NCI-H187 (cell line): Measurements from ENCODE around the gene DGAT2.
A peak's percentile ranks its signal among the peaks of the same experiment; 100 is the strongest.

Source experiments
- DNase-seq, 2 experiments: peaks; one replicate each; lab custom pipeline; 2025; lab: John Stamatoyannopoulos, UW

The DGAT2 gene

DNA sequence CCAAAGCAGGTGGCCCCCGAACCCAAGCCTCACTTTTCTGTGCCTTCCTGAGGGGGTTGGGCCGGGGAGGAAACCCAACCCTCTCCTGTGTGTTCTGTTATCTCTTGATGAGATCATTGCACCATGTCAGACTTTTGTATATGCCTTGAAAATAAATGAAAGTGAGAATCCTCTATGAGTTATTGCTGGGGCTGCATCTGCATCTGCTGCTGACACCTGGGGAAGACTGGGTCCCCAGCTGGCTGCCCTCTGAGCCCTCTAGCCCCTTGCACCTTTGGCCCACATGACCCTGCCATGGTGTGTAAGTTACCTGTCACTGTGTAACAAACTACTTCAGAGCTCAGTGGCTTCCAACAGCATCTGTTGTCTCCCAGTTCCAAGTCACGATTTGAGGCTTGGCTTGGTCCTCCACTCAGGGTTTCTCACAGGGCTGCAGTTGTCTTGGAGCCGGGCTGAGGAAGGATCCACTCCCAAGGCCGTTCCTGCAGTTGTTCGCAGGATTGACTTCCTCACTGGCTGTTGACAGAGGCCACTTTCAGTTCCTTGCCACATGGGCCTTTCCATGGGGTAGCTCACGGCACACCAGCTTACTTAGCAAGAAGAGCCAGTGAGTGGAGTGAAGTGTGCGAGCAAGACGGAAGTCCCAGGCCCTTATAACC is 32.9 kb downstream of the DGAT2 start:
- DNase-seq = no peak

DNA sequence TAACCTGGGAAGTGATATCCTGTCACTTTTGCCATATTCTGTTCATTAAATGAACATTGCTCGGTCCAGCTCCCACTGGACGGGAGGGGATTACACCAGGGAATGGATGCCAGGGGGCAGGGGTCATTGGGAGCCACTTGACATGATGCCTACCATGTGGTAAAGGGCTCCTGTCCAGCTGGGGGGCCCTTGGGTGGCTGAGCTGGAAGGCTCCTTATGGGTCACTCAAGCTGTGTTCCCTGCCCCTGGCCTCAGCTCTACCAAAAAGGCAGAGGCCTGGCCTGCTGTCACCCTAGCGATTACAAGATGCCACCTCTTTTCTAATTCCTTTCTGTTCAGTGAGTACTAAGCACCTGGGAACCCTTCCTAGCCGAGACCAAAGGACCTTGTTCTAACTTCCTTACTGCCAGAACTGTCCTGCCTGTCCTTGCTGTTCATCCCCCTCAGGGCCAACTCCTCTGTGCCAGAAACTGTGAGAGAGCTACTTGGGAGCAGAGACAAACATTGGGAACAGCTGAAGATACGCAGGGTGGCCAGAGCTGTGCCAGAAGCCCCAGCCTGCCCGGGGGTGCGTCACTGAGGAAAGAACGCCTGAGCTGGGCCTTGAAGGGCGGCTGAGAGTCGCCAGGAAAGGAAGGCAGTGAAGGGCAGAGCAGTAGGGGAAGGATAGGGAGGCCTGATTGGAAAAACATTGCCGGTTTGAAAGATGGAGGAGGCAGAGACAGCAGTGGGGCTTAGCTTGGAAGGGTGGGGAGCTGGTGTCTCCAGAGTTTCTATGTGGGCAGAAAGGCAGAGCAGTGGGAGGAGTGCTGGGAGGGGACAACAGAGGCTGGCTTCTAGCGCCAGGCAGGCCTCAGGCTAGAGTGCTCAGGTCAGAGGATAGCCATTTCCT is 33.7 kb downstream of the DGAT2 start:
- no peak for DNase-seq

DNA sequence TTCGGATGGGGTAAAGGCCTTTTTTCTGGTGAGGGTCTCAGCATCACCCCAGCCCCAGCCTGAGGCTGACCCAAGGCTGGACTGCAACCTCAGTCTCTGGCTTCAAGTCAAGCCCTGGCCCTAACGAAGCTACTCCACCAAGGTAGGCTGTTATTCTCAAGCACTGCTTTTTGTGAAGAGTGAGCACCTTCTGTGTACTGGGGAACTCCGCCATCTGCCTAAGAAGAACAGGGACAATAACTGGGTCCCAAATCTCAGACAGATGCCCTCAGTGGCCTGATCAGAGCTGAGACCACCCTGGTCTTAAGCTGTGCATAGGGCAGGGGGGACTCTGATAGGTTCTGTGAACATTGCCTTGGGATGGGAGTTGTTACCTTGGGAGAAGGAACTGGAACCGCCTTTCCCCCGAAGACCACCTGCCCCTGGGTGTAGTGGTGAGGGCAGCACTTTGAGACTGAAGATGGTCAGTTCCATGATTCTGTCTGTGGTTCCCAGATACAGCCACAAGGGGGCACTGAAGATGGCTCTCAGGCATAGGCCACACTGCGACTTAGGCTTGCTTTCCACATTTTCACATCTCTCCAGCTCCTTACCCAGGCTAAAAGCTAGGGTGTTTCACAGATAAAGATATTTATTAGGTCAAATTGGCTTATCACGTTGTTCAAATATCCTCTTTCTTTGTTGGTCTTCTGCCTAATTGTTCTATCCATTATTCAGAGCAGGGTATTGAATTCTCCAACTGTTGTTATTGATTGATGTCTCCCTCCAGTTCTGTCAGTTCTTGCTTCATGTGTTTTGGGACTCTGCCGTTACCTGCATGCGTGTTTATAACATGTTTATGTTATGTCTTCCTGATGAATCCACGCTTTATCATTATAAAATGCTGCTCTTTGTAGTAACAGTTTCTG is 34.6 kb downstream of the DGAT2 start:
- peak; percentile 10 to 11 for DNase-seq

DNA sequence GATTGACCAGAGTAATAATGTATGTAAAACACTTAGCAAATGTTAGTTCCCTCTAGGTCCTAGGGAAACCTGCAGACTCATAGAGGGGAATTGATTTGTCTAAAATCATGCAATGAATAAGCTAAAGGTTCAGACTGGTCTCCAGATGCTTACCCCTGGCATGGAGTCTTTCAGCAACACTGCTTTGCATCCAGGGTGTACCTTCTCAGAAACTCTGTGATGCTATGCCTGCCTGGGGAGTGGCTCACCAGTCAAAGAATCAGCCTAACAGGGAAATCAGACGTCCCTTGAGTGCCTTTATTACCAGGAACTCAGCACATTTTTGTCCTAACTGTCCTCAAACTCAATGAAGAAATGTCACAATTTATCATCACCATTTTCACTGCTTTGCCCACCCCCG is 40.5 kb downstream of the DGAT2 start:
- DNase-seq = no peak

DNA sequence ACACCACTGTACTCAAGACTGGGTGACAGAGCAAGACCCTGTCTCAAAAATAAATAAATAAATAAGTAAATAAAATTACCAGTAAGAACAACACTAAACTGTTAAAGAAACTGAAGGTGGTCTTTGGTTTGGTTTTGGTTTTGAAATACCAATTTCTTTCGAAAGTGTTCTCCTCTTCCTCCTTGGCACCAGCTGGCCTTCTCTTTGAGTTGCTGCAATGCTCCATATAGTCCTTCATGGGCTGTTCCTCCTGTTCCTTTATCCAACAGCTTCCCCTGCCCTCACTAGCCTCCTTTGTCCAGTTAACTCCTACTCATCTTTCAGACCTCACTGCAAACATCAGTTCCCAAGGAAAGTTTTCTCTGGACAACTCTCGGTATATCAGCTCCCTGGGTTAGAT is 41.4 kb downstream of the DGAT2 start:
- no peak for DNase-seq

DNA sequence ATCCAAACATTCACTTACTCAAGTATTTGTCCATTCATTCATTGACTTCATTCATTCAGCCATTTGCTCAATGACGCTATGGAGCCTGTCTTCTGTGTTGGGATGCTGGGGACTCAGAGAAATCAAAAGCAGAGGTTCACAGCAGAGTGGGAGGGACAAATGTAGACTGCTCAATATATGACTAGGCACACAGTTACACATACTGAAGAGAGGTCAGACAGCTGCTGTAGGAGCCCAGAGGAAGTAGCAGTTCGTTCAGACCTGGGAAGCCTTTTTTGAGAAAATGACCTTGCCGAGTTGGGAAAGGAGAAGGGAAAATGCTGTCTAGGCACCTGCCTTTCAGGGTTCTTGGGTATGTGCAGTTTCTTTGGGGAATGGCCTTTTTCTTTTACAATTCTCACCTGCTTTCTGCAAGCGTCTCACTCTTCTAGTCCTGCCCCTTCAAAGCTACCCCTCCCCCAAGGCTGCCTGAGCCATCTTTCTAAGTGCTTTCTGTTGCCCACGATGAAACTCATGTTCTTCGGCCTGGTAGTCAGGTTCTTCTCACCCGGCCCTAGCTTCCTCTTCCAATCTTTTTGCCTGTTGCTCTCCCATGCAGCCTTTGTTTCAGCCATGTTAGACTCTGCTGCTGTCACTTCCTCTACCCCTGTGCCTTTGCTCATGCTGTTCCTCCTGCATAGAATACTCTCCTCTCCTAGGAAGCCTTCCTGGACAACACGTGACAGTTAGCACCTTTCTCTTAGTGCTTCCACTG is 42.2 kb downstream of the DGAT2 start:
- DNase-seq = no peak

DNA sequence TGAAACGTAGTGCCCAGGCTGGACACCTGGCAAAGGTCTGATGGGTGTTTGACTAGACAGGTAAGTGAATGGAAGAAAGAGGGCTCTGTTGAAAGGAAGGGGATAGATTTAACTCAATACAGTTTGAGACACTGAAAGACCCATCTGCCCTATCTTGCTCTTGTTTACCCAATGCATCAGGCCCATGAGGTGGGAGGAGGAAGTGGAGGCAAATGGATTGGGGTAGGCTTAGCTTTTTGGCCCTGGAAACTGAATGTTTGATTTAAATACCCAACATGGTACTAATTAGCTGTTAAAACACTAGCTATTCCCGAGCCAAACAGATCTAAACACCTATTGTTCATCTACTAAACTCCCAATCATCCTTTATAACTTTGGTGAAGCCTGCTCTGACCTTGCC is 42.9 kb downstream of the DGAT2 start:
- DNase-seq = no peak

DNA sequence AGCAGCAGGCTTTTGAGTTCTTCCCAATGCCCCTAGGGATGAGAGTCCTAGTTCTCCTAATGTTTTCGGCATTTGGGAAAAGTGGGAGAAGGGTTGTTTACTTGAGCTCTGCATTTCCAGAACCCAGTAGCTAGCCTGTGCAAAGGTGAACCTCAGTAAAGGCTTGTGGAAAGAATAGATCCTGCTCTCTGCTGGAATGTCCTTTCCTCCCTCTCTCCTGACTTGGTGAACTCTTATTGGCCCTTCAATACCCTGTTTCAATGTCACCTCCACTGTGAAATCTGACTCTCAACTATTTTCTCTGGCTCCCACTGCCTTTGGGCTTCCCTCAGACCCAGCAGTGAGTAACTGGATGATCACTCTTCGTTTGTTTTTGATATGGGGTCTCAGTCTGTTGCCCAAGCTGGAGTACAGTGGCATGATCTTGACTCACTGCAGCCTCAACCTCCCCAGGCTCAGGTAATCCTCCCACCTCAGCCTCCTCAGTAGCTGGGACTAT is 44.0 kb downstream of the DGAT2 start:
- DNase-seq = no peak

DNA sequence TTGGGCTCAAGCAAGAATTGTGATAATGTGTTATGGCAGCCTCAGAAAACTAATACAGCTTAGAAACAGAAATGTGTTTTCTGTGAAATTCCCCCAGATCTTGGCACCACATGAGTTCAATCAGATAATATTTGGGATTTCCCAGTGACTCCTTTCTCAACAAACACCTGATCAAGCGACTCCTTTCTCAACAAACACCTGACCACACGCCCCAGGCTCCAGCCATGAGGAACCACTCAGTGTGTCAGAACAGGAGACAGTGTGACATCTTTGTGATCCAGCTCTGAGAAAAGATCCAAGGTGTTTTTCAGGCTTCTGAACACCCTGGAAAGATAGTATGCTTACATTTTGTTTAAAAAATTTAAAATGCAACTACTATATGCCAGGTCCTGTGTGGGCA is 44.5 kb downstream of the DGAT2 start:
- DNase-seq = no peak

DNA sequence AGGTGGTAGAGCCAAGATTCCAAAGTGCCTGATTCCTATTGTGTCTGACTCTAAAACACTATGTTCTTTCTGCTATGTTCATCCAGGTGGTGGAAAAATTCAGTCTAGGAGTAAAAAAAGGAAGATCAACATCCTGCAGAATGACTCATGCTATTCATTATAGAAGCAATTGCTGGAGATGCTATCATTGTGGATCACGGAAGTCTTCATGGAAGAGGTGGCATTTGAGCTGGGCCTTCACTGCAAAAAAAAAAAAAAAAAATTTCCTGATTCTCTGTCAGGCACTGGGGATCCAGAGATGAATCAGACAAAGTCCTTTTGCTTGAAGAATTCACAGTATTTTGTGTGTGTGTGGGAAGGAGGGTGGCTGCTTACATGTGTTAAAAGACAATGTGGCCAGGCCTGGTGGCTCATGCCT is 45.1 kb downstream of the DGAT2 start:
- no peak for DNase-seq

DNA sequence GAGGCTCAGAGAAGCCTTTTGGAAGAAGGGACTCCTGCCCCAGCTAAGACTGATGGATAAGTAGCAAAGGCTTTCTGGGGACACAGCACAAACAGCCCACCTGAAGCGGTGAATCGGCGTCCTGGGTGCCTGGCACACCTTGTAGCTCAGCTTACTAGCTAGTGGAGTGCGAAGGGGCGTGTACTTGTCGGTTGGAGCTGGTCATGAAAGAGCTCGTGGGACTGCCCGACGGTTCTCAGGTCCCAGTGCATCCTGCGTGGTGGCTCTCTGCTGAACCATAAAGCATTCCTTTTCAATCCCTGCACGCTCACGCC is 45.7 kb downstream of the DGAT2 start:
- no peak for DNase-seq

DNA sequence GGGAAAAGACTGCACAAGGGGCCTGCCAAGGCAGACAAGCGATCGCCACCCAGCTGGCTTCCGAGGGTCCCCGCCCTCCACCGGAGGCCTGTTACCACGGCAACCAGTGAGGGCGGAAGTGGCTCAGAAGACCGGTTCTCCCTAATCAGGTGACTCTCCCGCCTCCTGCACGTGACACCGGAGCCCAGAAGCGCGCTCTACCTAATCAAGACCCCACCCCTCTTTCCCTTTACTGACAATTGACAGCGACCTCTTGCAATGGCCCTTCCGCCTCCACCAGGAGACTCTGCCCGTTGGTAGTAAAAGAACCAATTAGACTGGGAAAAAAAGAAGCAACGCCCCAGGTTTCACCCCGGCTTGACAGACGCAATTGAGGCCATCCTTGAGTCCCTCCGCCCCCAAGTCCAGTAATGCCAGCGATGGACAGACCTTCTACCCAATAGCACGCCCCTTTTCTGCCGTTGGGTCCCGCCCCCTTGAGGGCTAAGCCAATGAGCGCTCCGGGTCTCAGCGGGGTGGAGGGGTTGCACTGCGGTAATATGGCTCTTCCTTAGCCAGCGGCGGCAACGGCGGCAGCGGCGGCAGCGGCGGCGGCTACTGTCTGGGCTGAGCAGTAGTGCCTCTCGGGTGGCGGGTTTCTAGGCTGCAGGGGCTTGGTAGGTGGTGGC is 46.2 kb downstream of the DGAT2 start, which contains the start of gene UVRAG:
Gene UVRAG (plus strand): TSS at position 534 of the 668 bp plus-strand sequence. CDS start 198 bp downstream, outside the sequence.
- peak; percentile 99 to 100 for DNase-seq

DNA sequence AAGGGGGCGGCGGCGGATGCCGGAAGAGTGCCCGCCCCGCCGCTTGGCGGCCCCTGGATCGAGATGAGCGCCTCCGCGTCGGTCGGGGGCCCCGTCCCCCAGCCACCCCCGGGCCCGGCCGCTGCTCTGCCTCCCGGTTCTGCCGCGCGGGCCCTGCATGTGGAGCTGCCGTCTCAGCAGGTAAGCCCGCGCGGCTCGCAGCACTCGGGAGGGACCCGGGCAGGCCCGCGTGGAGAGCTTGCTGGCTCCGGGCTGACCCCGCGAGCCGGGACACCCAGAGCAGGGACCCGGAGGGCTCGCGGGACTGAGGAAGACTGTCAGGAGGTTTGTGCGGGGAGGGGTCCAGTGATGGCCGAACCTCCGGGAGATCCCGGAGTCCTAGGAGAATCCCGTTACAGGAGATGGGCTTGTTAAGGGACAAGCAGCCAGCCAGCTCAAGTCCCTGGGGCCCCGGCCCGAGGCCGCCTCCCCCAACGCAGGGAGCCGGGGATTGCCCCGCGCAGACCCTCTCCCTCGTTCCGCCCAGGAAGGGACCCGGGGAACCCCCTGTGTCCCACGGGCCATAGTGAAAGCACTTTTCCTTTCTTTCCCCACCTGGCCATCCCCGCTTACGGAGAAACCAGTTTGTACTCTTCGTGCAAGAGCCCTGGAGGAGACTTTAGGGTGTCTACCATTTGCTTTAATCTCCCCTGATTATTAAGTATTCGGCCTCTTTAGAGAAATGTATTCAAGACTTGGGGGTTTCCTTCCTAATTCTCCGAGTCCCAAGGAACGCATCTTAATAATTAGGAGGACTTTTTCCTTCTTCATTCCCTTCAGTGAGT is 47.0 kb downstream of the DGAT2 start:
- no peak for DNase-seq

DNA sequence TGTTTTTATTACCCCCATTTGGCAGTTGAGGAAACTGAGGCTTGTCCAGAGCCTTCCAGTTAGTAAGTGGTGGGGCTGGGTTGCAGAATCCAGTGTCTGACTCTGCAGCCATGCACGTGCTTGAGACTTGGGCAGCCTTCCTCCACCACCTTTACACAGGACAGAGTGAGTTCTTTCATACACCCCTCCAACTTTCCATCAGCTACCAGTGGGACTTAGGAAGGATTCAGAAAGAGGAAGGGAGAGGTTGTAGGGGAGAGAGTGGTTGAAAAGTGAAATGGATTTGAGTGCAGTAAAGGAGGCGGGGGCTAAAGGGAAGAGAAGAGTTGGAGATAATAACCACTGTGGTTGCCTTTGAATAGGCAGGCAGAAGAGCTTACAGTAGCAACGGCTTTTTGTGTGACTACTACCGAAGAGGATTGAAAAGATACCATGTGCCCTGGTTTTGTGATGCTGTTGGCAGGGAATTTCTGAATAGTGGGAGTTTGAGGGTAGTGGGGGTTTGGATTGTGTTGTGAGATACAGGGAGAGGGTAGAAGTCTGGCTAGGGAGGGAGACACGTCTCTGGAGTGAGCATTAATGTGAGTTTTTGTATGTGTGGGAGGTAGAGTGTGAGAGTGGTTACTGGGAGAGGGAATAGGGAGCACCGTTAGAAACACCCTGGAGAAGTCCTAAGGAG is 48.1 kb downstream of the DGAT2 start:
- no peak for DNase-seq

DNA sequence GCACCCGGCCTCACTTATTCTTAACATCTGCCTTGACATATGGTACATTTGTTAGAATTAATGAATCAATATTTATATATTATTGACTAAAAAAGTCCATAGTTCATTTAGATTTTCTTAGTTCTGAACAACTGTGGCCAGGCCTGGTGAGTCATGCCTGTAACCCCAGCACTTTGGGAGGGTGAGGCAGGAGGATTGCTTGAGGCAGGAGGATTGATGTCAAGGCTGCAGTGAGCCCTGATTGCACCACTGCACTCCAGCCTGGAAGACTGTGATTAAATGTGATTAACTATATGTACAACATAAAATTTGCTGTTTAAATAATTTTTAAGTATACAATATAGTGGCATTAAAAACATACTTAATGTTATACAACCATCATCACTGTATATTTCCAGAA is 52.1 kb downstream of the DGAT2 start:
- no peak for DNase-seq

DNA sequence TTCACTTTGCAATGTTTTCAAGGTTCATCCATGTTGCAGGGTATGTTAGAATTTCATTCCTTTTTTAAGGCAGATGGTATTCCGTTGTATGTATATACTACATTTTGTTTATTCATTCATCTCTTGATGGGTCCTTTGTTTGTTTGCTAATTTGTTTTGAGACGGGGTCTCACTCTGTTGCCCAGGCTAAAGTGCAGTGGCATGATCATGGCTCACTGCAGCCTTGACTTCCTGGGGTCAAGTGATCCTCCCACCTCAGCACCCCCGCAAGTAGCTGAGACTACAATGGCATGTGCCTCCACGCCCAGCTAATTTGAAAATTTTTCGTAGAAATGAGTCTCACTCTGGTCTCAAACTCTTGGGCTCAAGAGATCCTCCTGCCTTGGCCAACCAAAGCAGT is 52.6 kb downstream of the DGAT2 start:
- no peak for DNase-seq

DNA sequence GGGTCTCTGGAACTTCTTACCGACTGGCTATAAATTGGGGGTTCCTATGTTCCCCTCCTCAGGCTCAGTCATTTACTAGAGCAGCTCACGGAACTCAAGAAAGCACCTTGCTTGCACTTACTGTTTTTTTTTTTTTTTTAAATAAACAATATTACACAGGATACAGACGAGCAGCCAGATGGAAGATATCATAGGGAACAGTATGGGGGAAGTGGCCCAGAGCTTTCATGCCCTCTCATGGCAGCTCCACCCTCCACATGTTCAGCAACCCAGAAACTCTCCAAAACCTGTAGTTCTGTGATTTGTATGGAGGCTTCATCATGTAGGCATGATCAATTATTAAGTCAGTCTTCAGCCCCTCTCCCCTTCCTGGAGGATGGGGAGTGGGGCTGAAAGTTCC is 54.0 kb downstream of the DGAT2 start:
- DNase-seq = no peak

DNA sequence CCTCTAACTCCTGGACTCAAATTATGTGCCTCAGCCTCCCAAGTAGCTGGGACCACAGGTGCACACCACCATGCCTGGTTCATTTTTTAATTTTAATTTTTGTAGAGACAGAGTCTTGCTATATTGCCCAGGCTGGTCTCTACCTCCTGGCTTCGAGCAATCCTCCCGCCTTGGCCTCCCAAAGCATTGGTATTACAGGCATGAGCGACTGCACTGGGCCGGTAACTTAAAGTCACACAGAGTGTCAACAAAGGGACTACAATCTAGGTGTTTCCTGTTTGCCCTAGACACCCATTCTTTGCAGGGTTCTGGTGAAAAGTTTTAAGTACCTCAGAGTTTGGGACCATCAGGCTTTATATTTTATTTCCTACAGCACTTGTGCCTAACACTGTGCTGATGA is 54.8 kb downstream of the DGAT2 start:
- DNase-seq = no peak

DNA sequence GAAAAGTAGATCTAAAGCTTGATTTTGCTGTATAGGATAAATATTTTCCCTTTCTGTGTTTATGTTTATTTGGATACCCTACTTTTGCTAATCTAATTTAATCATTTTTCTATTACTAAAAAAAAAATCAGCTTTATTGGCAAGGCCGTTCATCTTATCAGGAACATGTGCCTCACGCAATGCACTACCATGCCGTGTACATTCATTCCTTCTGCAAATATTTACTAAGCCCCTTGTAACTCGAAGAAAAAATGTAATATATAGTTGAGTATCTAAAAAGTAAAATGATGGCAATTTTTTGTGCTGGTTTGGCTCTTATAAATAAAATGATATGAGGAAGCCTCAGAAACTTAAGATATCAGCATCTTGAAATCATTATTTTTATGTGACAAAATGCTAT is 55.4 kb downstream of the DGAT2 start:
- DNase-seq = no peak
